HepG2 (cell line): Measurements from ENCODE around the gene DSCAM. TPM values are rescaled to one million over a fixed set of nuclear protein-coding genes. Genes with fewer than 3 reads are reported as not detected.
"Not testable (repeated sequence)": the region's sequence is repeated elsewhere in the genome, so short reads cannot be mapped to it uniquely, and the experiment has no call there.

ENCODE experiments used
- ATAC-seq: fragments of 200-7000 bp; cut with Tn5 transposase; 3 replicates; pipeline ENCODE4 v1.9.1; 2020; ENCODE audit warnings: mild to moderate bottlenecking, moderate library complexity
- BruUV-seq: library from RNA; stranded (reverse); fragments of 400-500 nt; replicated peaks from 2 replicates; lab custom pipeline; 2021; lab: Mats Ljungman, UMichigan
- CTCF ChIA-PET: fragments of 300-600 bp; formaldehyde crosslinking; extraction: SDS; loops from one replicate; lab custom pipeline; 2021; ENCODE audit warnings: low total read pairs, inconsistent platforms, low intra/inter-chr PET ratio; lab: Yijun Ruan, JAX
- POLR2A ChIA-PET: fragments of 350-600 bp; sonication (Branson Sonifier 250); formaldehyde crosslinking; loops from one replicate; lab custom pipeline; 2020; ENCODE audit warnings: antibody characterized with exemption, inconsistent platforms; lab: Yijun Ruan, JAX
- DNase-seq: peaks from one replicate; pipeline ENCODE4 v3.0.0-alpha.2; 2015; ENCODE audit warnings: low spot score
- FAIRE-seq: peaks from 3 replicates; lab custom pipeline; 2011; peaks lifted over from hg19 to GRCh38; lab: Jason Lieb, UNC
- H2AFZ ChIP-seq: one replicate; pipeline ENCODE4 v1.6.1; 2011; ENCODE audit warnings: low read length, inconsistent platforms
- H3K27ac ChIP-seq: fragments of 300-600 bp; 3 replicates; pipeline ENCODE4 v1.8.0; 2011; ENCODE audit warnings: mixed run types, mild to moderate bottlenecking, mixed read lengths, low read length, inconsistent platforms; ENCODE audit not compliant: insufficient read depth; ENCODE audit errors: extremely low read length
- H3K27me3 ChIP-seq, 2 experiments: fragments of 200-600 bp in 1 of 2; 2 replicates in 1 of 2; 3 replicates in 1 of 2; pipeline versions ENCODE4 v1.6.0 to v1.8.0; 2011; ENCODE audit warnings: low read length in 2 of 2, mild to moderate bottlenecking in 2 of 2, moderate library complexity in 2 of 2, inconsistent platforms in 1 of 2; ENCODE audit not compliant: insufficient read depth in 2 of 2, control insufficient read depth in 1 of 2
- H3K36me3 ChIP-seq, 2 experiments: fragments of 200-600 bp in 1 of 2; replicated peaks in 1 of 2; 2 replicates in 1 of 2; 3 replicates in 1 of 2; pipeline versions ENCODE4 v1.5.1 to v1.8.0; 2011; ENCODE audit warnings: low read length in 2 of 2, inconsistent platforms in 1 of 2; ENCODE audit not compliant: insufficient read depth in 2 of 2, control insufficient read depth in 1 of 2
- H3K4me1 ChIP-seq: 2 replicates; pipeline ENCODE4 v1.5.1; 2012; ENCODE audit warnings: low read length, inconsistent platforms; ENCODE audit not compliant: insufficient read depth
- H3K4me2 ChIP-seq: 2 replicates; pipeline ENCODE4 v1.6.0; 2011; ENCODE audit warnings: low read depth, low read length, inconsistent platforms
- H3K4me3 ChIP-seq, 3 experiments: fragments of 200-600 bp in 1 of 3; sonication (generic), shearing (Covaris generic) in 1 of 3; replicated peaks in 1 of 3; 2 replicates each; pipeline ENCODE4 v1.5.1; 2011 to 2016; ENCODE audit warnings: low read length in 3 of 3, inconsistent platforms in 2 of 3, low read depth in 2 of 3, mild to moderate bottlenecking in 2 of 3, control low read depth in 1 of 3, mixed read lengths in 1 of 3; ENCODE audit not compliant: insufficient read depth in 1 of 3
- H3K79me2 ChIP-seq: one replicate; pipeline ENCODE4 v1.6.1; 2011; ENCODE audit warnings: low read length, inconsistent platforms; ENCODE audit not compliant: insufficient read depth
- H3K9ac ChIP-seq: 2 replicates; pipeline ENCODE4 v1.6.0; 2011; ENCODE audit warnings: mild to moderate bottlenecking, low read depth, low read length, inconsistent platforms; ENCODE audit not compliant: insufficient read depth
- H3K9me3 ChIP-seq: 2 replicates; pipeline ENCODE4 v1.5.1; 2012; ENCODE audit warnings: mild to moderate bottlenecking, low read length
- H4K20me1 ChIP-seq: 2 replicates; pipeline ENCODE4 v1.6.0; 2011; ENCODE audit warnings: inconsistent platforms, mild to moderate bottlenecking, low read length, moderate library complexity; ENCODE audit not compliant: insufficient read depth
- MNT ChIP-seq: fragments of 450-650 bp; IDR thresholded peaks from 2 replicates; pipeline ENCODE4 v1.6.1; 2016
- TBX2 ChIP-seq: sonication (generic); formaldehyde crosslinking; IDR thresholded peaks from 2 replicates; pipeline ENCODE4 v1.5.0; 2020; ENCODE audit warnings: missing genetic modification reagents, mild to moderate bottlenecking, borderline replicate concordance
- WGBS: methylation state at CpG from one replicate; pipeline ENCODE4 v1.1.6; 2017; ENCODE audit warnings: low lambda C conversion rate; 5-methylcytosine and 5-hydroxymethylcytosine counted together
- in situ Hi-C: cut with HindIII; loops from 2 replicates; pipeline ENCODE4 v1.10.0; 2017; ENCODE audit warnings: low pct_unique_long_range_greater_than_20kb; ENCODE audit not compliant: extremely low pct_ligation_motif_present
- intact Hi-C: fragments of 100-400 bp; cut with micrococcal nuclease; formaldehyde crosslinking; loops from one replicate; pipeline ENCODE4 v1.10.0; 2022; ENCODE audit not compliant: unreplicated experiment
- polyA plus RNA-seq, 8 experiments: library from polyadenylated mRNA; depleted of rRNA in 3 of 8; stranded (reverse) in 7 of 8; unstranded in 1 of 8; fragments of >200 nt; fragmentation: Illumina TruSeq in 4 of 8; extraction: Trizol in 4 of 8; gene quantifications; 2 replicates each; pipeline versions ENCODE4 v1.2.1 to v1.2.3, GENCODE V29; 2011 to 2016; ENCODE audit warnings: low read depth in 4 of 8, missing spikeins in 1 of 8, mixed read lengths in 1 of 8; ENCODE audit not compliant: insufficient read depth in 1 of 8
- total RNA-seq, 5 experiments: library from RNA; depleted of rRNA; stranded (reverse); fragments of >200 nt; fragmentation: Illumina TruSeq; extraction: Trizol; gene quantifications; 2 replicates each; pipeline ENCODE4 v1.2.3, GENCODE V29; 2016; ENCODE audit warnings: low read depth in 1 of 5

The DSCAM gene
- total and polyA plus RNA-seq, 2 of the 13 experiments (the other 11 are each of a cell fraction or from before 2014, with no cell fraction given), result not detected

GRCh38 chr21:40033156-40033782 lies 813.7 kb downstream of the DSCAM start:
- H3K79me2 ChIP-seq, H3K4me1 ChIP-seq, ATAC-seq, intact Hi-C loops, H3K27me3 ChIP-seq, H2AFZ ChIP-seq, BruUV-seq, DNase-seq, FAIRE-seq, POLR2A ChIA-PET, H3K4me3 ChIP-seq, H3K36me3 ChIP-seq, H4K20me1 ChIP-seq, H3K9ac ChIP-seq, H3K4me2 ChIP-seq, in situ Hi-C loops, H3K27ac ChIP-seq, CTCF ChIA-PET: not testable (repeated sequence)
- 52% methylated on average over 22 of the region's 25 CpGs for WGBS
- peaks cover 50% of the 10 kb centered on the region for H3K9me3 ChIP-seq

- intact Hi-C loops (no loop called here), in situ Hi-C loops (no loop called here)
- FAIRE-seq (no peak), ATAC-seq (no peak), DNase-seq (no peak)
- Histone ChIP-seq H3K9me3 (peaks cover 50% of the 10 kb centered on the region), H3K9ac (no peak overlapping the region), H3K4me2 (no peak overlapping the region), H3K79me2 (no peaks in the 10 kb centered on the region), H2AFZ (no peak overlapping the region), H4K20me1 (no peaks in the 10 kb centered on the region), H3K36me3 (no peaks in the 10 kb centered on the region), H3K4me3 (no peak overlapping the region), H3K27ac (no peak overlapping the region), H3K4me1 (no peaks in the 10 kb centered on the region), H3K27me3 (no peaks in the 10 kb centered on the region)
- WGBS, result 46% methylated on average over 6 of the region's 6 CpGs
- CTCF ChIA-PET, result no interaction called here
- TF ChIP-seq TBX2 (no peak), MNT (peak; percentile 97)
- no TSS peak for BruUV-seq
- POLR2A ChIA-PET, result no interaction called here
These were observed 817.1 kb downstream of the DSCAM start for GRCh38 chr21:40029888-40030287.

GRCh38 chr21:40028393-40028792 lies 818.6 kb downstream of the DSCAM start:
- H2AFZ ChIP-seq, BruUV-seq, ATAC-seq, H3K4me3 ChIP-seq, FAIRE-seq, H3K4me1 ChIP-seq, intact Hi-C loops, POLR2A ChIA-PET, in situ Hi-C loops, H3K27ac ChIP-seq, H3K27me3 ChIP-seq, CTCF ChIA-PET, H3K4me2 ChIP-seq, H3K36me3 ChIP-seq, H3K9ac ChIP-seq, H3K79me2 ChIP-seq, H4K20me1 ChIP-seq, DNase-seq: not testable (repeated sequence)
- peaks cover 49% of the 10 kb centered on the region for H3K9me3 ChIP-seq
- WGBS, result 56% methylated on average over 12 of the region's 19 CpGs
